Suprapubic skin (tissue), 3 donors: ENCODE data around the gene LSP1.

Experiments used
- POLR2AphosphoS5 ChIP-seq, 3 donors: sonication (generic); formaldehyde crosslinking; IDR thresholded peaks; one replicate each; pipeline ENCODE4 v1.6.1; 2017; ENCODE audit warnings: antibody characterized with exemption in 3 of 3
- TF ChIP-seq, protein P1 (sequence below), 2 donors: fragments of 200-600 bp in 1 of 2; fragments of 450-650 bp in 1 of 2; sonication (generic) in 1 of 2; IDR thresholded peaks; one replicate each; pipeline ENCODE4 v1.5.1; 2016 to 2019; ENCODE audit warnings: antibody characterized with exemption in 2 of 2, mild to moderate bottlenecking in 1 of 2, moderate library complexity in 1 of 2

GRCh38 chr11:1832920-1833295 lies 20.0 kb upstream of the LSP1 start:
- no peak for TF ChIP-seq POLR2AphosphoS5 (IDR thresholded peaks at IDR 0.05)
- TF ChIP-seq, protein P1, sequence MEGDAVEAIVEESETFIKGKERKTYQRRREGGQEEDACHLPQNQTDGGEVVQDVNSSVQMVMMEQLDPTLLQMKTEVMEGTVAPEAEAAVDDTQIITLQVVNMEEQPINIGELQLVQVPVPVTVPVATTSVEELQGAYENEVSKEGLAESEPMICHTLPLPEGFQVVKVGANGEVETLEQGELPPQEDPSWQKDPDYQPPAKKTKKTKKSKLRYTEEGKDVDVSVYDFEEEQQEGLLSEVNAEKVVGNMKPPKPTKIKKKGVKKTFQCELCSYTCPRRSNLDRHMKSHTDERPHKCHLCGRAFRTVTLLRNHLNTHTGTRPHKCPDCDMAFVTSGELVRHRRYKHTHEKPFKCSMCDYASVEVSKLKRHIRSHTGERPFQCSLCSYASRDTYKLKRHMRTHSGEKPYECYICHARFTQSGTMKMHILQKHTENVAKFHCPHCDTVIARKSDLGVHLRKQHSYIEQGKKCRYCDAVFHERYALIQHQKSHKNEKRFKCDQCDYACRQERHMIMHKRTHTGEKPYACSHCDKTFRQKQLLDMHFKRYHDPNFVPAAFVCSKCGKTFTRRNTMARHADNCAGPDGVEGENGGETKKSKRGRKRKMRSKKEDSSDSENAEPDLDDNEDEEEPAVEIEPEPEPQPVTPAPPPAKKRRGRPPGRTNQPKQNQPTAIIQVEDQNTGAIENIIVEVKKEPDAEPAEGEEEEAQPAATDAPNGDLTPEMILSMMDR (IDR thresholded peaks at IDR 0.05) = no peak
